Cardiac septum (tissue), 1 donor: ENCODE results near the gene GIGYF1. TPM values are rescaled to one million over a fixed set of nuclear protein-coding genes. Genes with fewer than 3 reads are reported as not detected.
"Not testable (repeated sequence)": the region's sequence is repeated elsewhere in the genome, so short reads cannot be mapped to it uniquely, and the experiment has no call there.

Experiments
- DNase-seq: peaks from one replicate; pipeline ENCODE4 v3.0.0-alpha.2; 2020; ENCODE audit warnings: low spot score
- intact Hi-C: fragments of 100-400 bp; cut with DNase I; formaldehyde crosslinking; loops from one replicate; pipeline ENCODE4 v1.14.0; 2022
- long read RNA-seq: library from polyadenylated mRNA; unstranded; transcript quantifications from one replicate; pipeline ENCODE4 v2.0.0, GENCODE V29; 2021
- total RNA-seq: library from RNA; stranded (reverse); fragmentation: NEBNext Ultra II Directional; extraction: Animal tissue kit (Norgen Biotek cat#: 25700); gene quantifications from one replicate; pipeline ENCODE4 v1.2.1, GENCODE V29; 2021
- donor health status: DM: no; HTN: no; CAD: no.

Gene GIGYF1, protein sequence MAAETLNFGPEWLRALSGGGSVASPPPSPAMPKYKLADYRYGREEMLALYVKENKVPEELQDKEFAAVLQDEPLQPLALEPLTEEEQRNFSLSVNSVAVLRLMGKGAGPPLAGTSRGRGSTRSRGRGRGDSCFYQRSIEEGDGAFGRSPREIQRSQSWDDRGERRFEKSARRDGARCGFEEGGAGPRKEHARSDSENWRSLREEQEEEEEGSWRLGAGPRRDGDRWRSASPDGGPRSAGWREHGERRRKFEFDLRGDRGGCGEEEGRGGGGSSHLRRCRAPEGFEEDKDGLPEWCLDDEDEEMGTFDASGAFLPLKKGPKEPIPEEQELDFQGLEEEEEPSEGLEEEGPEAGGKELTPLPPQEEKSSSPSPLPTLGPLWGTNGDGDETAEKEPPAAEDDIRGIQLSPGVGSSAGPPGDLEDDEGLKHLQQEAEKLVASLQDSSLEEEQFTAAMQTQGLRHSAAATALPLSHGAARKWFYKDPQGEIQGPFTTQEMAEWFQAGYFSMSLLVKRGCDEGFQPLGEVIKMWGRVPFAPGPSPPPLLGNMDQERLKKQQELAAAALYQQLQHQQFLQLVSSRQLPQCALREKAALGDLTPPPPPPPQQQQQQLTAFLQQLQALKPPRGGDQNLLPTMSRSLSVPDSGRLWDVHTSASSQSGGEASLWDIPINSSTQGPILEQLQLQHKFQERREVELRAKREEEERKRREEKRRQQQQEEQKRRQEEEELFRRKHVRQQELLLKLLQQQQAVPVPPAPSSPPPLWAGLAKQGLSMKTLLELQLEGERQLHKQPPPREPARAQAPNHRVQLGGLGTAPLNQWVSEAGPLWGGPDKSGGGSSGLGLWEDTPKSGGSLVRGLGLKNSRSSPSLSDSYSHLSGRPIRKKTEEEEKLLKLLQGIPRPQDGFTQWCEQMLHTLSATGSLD (N-terminal part only)
- total RNA-seq: 23.9 TPM
- long read RNA-seq, partial matches to known transcripts: 2 of 7 reads
- long read RNA-seq, other reads (novel, unspliced or antisense): 5 of 7 reads

DNA sequence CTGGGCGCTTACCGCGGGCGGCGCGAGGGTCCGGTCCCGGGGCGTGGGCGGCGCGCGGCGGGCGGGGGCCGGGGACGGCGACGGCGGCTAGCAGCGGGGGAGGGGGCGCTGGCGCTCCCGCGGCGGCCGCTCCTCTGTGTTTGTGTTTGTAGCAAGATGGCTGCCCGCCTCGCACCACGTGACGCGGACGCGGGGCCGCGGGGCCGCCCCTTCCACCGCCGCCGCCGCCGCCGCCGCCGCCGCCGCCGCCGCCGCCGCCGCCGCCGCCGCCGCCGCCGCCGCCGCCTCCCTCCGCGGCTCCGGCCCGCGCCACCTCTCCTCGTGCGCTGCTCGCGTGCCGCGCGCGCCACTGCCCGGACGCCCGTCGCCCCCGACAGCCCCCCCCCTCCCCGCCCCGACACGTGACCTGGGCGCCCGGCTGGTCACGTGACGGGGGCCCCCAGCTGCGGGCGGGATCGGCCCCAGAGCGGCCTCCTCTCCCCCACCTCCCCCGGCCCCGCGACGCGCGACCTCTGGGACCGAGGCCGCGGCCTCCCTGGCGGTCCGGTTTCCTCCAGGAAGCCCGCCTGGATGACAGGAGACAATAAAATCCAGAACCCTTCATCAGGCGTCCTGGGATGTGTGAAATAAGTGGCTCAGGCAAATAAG lies at the start of gene GIGYF1:
Gene GIGYF1 (minus strand): TSS at position 153 of the 648 bp plus-strand sequence. CDS start 6,012 bp downstream, outside the sequence.
- DNase-seq: peak; percentile 82
- intact Hi-C loops: loop anchor here (5.0 kb wide), 3 partner anchors 87 to 227 kb away; partner anchors contain the start of genes FBXO24 and LRCH4

DNA sequence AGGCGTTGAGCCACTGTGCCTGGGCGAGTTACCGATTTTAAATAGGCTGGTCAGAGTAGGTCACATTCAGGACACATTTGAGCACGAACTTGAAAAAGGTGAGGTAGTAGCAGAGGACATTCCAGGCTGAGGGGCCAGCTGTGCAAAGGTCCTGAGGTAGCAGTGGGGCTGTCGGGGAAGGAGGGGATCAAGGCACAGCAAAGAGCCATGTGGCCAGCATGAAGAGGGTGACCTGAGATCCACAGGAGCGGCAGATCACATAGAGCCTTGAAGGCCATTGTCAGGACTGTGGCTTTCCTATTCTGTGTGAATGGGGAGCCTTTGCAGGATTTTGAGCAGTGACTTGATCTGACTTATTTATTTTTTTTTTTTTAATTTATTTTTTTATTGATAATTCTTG lies 45.9 kb upstream of the GIGYF1 start:
- intact Hi-C loops: no loop called here
- DNase-seq: no peak

DNA sequence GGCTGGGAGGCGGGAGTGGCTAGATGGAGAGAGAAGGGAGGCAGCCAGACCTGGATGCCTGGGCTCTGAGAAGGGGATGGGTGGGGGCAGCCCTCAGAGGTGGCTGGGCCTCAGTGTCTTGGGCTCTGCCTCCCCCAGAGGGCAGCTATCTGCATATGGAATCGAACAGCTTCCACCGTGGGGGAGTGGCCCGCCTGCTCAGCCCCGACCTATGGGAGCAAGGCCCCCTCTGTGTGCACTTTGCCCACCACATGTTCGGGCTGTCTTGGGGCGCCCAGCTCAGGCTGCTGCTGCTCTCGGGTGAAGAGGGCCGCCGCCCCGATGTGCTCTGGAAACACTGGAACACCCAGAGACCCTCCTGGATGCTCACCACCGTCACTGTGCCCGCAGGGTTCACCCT lies 42.6 kb upstream of the GIGYF1 start:
- intact Hi-C loops: no loop called here
- DNase-seq: no peak

DNA sequence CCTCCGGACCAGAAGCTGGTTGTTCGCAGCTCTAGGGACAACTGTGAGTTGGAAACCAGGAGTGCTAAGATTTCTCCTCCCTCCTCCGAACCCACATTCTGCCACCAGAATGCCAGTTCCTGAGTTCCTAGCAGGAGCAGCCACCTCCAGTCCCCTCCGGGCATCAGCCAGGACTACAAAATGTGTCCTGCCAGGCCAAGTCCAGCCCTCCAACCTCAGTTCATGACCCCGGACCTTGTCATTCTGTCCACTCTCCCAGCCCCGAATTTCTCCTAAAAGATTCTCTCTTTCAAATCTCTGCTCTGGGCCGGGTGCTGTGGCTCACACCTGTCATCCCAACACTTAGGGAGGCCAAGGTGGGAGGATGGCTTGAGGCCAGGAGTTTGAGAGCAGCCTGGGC lies 41.7 kb upstream of the GIGYF1 start:
- intact Hi-C loops: no loop called here

DNA sequence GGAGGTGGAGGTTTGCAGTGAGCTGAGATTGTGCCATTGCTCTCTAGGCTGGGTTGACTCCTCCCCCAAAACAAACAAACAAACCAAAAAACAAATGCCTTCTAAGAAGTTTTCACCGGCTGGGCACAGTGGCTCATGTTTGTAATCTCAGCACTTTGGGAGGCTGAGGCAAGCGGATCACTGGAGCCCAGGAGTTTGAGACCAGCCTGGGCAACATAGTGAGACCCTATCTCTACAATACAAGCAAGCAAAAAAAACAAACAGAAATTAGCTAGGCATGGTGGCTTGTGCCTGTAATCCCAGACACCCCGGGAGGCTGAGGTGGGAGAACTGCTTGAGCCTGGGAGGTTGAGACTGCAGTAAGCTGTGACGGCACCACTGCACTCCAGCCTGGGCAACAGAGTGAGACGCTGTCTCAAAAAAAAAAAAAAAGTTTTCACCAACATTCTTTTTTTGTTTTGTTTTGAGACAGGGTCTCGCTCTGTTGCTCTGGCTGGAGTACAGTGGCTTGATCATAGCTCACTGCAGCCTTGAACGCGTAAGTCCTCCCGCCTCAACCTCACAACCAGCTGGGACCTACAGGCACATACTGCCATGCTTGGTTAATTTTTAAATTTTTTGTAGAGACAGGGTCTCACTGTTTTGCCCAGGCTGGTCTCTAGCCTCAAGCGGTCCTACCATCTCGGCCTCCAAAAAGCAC lies 38.0 kb upstream of the GIGYF1 start:
- intact Hi-C loops: no loop called here
- DNase-seq: no peak

More for the DNA sequence above, 41.7 kb upstream of the GIGYF1 start:
- DNase-seq: no peak

DNA sequence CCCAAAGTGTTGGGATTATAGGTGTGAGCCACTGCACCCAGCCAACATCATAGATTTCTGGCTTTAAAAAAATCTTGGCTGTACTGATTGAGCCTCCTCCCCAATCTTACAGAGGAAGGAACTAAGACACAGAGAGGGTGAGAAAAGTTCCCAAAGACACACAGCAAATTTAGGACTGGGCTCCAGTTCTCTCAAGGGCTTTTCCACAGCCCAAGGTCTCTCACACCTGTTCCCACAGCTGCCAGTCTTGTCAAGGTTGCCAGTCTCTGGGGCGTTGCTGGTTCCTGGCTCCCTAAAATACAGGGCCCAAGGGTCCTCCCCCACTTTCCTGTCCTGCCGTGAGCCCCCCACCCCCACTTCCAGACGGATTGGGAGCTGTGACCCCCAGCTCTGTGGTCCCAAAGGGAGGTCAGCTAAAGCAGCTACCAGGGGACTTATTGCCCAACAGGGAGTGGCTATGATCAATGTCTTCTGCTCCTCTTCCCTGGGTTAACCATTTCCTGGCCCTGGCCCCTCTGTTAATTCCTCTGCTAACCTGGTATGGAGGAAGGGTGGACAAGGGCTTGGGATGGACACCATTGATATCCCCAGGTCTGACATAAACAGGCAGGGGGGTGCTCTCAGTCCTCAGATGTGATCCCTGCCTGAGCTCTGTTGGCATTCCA lies 36.2 kb upstream of the GIGYF1 start:
- DNase-seq: no peak
- intact Hi-C loops: no loop called here

DNA sequence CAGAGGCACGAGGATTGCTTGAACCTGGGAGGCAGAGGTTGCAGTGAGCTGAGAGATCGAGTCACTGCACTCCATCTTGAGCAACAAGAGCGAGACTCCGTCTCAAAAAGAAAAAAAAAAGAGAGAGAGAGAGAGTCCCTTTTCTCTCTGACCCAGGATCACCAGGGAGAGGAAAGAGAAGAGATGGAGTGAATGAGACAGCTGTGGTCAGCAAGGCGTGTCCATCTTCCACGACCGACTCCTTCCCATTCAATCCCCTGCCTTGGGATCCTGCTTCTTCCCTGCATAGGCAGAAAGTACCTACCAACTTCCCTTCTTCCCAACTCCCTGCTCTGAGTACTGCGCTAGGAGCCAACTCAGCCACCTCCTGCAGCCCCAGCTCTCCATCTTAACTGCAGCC lies 34.1 kb upstream of the GIGYF1 start:
- intact Hi-C loops: no loop called here
- DNase-seq: no peak

DNA sequence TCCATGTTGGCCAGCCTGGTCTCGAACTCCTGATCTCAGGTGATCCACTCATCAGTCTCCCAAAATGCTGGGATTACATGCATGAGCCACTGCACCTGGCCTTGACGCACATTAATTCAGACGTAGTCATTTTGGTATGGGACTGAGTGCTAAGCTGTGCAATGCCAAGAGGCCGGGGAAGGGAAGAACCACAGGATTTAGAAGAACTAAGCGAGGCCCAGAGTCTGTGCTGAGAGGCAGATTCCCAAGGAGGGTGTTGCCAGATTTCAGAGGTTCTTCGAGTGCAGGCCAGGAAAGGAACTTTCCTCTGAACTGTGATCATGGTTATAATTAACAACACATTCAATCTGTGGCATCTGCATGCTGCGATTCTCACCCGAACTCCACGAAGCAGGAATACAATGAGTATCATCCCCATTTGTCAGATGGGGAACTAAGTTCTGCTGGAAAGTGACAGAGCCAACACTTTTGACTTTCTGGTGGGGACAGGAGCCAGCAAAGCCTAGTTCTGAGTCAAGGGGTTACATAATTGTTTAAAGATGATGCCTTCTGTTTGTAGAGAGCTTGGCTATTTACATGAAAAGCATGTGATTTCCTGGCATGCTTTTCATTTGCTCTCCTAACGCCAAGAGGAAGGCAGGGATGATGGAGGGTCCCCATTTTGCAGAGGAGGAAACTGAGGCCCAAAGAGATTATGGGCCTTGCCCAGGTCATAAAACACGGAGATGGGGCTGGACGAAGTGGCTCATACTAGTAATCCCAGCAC lies 33.1 kb upstream of the GIGYF1 start:
- no peak for DNase-seq
- intact Hi-C loops: no loop called here

DNA sequence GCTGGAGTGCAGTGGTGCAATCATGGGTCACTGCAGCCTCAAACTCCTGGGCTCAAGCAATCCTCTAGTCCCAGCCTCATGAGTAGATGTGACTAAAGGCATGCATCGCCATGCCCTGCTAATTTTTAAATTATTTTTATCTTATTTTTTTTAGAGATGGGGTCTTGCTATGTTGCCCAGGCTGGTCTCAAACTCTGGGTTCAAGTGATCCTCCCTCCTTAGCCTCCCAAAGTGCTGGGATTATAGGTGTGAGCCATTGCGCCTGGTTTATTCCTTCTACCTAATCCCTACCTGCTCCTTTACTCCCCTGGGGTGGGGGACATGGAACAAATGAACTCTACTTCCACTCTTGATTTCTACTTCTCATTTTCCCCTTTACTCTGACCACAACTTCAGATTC lies 30.3 kb upstream of the GIGYF1 start:
- DNase-seq: not testable (repeated sequence)
- intact Hi-C loops: loop anchor here (5.0 kb wide), 1 partner anchor 257 kb away; no protein-coding TSS in a partner anchor

DNA sequence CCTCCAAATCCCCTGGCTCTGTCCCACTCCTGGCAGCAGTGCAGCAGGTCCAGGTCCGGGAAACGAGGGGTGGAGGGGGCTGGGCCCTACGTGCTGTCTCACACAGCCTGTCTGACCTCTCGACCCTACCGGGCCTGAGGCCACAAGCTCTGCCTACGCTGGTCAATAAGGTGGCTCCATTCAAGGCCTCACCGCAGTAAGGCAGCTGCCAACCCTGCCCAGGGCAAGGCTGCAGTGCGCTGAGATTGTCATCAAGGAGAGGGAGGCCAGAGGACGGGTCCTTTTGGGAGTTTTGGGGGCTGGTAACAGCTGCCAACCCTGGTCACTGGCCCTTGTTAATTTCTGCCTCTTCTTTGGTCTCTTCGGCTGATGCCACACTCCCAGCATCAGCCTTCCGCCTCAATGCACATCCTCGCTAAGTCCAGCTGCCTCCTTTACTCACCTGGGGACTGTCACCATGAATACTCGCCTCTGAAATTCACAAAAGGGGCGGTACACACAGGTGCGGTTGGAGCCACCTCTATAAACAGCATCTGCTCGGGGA lies 29.8 kb upstream of the GIGYF1 start:
- intact Hi-C loops: loop anchor here (5.0 kb wide), 1 partner anchor 257 kb away; no protein-coding TSS in a partner anchor
- DNase-seq: no peak

DNA sequence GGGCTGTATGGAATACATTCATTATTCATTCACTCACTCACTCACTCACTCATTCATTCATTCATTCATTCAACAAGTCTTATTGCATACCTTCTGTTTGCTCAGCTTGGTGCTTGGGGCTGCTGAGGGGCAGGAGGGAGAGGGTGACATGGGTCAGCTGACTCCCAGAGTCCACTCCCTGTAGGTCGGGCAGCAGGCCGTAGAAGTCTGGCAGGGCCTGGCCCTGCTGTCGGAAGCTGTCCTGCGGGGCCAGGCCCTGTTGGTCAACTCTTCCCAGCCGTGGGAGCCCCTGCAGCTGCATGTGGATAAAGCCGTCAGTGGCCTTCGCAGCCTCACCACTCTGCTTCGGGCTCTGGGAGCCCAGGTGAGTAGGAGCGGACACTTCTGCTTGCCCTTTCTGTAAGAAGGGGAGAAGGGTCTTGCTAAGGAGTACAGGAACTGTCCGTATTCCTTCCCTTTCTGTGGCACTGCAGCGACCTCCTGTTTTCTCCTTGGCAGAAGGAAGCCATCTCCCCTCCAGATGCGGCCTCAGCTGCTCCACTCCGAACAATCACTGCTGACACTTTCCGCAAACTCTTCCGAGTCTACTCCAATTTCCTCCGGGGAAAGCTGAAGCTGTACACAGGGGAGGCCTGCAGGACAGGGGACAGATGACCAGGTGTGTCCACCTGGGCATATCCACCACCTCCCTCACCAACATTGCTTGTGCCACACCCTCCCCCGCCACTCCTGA lies 28.6 kb upstream of the GIGYF1 start:
- no peak for DNase-seq
- intact Hi-C loops: loop anchor here (5.0 kb wide), 1 partner anchor 255 kb away; no protein-coding TSS in a partner anchor

DNA sequence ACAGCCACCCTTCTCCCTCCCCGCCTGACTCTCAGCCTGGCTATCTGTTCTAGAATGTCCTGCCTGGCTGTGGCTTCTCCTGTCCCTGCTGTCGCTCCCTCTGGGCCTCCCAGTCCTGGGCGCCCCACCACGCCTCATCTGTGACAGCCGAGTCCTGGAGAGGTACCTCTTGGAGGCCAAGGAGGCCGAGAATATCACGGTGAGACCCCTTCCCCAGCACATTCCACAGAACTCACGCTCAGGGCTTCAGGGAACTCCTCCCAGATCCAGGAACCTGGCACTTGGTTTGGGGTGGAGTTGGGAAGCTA lies 27.4 kb upstream of the GIGYF1 start:
- intact Hi-C loops: loop anchor here (5.0 kb wide), 1 partner anchor 254 kb away; no protein-coding TSS in a partner anchor
- DNase-seq: no peak

DNA sequence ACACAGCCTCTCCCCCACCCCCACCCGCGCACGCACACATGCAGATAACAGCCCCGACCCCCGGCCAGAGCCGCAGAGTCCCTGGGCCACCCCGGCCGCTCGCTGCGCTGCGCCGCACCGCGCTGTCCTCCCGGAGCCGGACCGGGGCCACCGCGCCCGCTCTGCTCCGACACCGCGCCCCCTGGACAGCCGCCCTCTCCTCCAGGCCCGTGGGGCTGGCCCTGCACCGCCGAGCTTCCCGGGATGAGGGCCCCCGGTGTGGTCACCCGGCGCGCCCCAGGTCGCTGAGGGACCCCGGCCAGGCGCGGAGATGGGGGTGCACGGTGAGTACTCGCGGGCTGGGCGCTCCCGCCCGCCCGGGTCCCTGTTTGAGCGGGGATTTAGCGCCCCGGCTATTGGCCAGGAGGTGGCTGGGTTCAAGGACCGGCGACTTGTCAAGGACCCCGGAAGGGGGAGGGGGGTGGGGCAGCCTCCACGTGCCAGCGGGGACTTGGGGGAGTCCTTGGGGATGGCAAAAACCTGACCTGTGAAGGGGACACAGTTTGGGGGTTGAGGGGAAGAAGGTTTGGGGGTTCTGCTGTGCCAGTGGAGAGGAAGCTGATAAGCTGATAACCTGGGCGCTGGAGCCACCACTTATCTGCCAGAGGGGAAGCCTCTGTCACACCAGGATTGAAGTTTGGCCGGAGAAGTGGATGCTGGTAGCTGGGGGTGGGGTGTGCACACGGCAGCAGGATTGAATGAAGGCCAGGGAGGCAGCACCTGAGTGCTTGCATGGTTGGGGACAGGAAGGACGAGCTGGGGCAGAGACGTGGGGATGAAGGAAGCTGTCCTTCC lies 26.8 kb upstream of the GIGYF1 start:
- intact Hi-C loops: loop anchor here (5.0 kb wide), 1 partner anchor 254 kb away; no protein-coding TSS in a partner anchor

DNA sequence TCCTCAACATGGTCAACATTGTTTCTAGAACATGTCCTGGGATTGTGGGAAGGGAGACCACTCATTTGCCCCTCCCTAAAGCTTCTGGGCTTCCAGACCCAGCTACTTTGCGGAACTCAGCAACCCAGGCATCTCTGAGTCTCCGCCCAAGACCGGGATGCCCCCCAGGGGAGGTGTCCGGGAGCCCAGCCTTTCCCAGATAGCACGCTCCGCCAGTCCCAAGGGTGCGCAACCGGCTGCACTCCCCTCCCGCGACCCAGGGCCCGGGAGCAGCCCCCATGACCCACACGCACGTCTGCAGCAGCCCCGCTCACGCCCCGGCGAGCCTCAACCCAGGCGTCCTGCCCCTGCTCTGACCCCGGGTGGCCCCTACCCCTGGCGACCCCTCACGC lies 26.2 kb upstream of the GIGYF1 start, which contains the start of gene EPO:
Gene EPO (plus strand): TSS at position 190 of the 392 bp plus-strand sequence. CDS start 513 bp downstream, outside the sequence.
- no peak for DNase-seq
- intact Hi-C loops: loop anchor here (5.0 kb wide), 1 partner anchor 253 kb away; no protein-coding TSS in a partner anchor

More for the DNA sequence above, 26.8 kb upstream of the GIGYF1 start:
- DNase-seq: no peak

DNA sequence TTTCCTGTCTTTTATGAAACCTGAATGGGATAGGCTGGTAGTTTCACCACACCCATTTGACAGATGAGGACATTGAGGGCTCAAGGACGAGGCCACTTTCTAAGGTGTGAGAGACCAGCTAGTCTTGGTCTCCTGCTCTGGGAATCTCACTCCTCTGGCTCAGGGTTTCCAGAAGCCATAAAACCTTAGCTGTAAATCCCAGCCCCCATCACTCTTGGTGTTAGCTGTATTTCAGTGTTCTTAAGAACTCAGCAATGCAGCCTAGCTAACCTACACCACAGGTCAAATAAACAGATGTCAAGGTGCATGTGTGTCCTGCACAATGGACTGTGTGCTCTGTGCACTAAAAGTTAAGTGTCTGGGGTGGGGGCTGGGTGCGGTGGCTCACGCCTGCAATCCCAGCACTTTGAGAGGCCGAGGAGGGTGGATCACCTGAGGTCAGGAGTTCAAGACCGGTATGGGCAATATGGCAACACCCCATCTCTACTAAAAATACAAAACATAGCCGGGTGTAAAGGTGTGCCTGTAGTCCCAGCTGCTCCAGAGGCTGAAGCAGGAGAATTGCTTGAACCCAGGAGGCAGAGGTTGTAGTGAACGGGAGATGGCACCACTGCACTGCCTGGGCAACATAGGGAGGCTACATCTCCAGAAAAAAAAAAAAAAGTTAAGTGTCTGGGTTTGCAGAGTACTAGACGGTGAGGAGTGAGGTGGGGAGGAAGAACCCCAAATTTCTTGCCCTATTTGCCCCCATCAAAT lies 25.7 kb upstream of the GIGYF1 start:
- DNase-seq: no peak
- intact Hi-C loops: loop anchor here (5.0 kb wide), 1 partner anchor 252 kb away; no protein-coding TSS in a partner anchor
